Neural cell (in vitro differentiated cells): ENCODE data around the gene SLMAP. TPM values are rescaled to one million over a fixed set of nuclear protein-coding genes. Genes with fewer than 3 reads are reported as not detected.

ENCODE experiments used
- H2AFZ ChIP-seq: fragments of 200-600, 300-800 bp; sonication (generic), shearing (Covaris generic); 2 replicates; pipeline ENCODE4 v1.6.0; 2014; ENCODE audit warnings: low read depth, mild to moderate bottlenecking, antibody characterized with exemption, low read length, moderate library complexity
- H3F3A ChIP-seq: fragments of 200-600 bp; shearing (Covaris generic); 2 replicates; pipeline ENCODE4 v1.6.1; 2016; ENCODE audit warnings: mild to moderate bottlenecking, moderate library complexity, mixed read lengths, antibody characterized with exemption, low read length; ENCODE audit not compliant: insufficient read depth, poor library complexity, severe bottlenecking
- H3K27ac ChIP-seq: fragments of 200-600, 300-800 bp; sonication (generic), shearing (Covaris generic); 2 replicates; pipeline ENCODE4 v1.5.1; 2014; ENCODE audit warnings: mild to moderate bottlenecking, low read length, moderate library complexity
- H3K27me3 ChIP-seq: fragments of 300-800, 200-600 bp; sonication (generic), shearing (Covaris generic); 2 replicates; pipeline ENCODE4 v1.6.0; 2014; ENCODE audit warnings: mild to moderate bottlenecking, low read depth, low read length, moderate library complexity; ENCODE audit not compliant: insufficient read depth
- H3K36me3 ChIP-seq: fragments of 300-800, 200-600 bp; sonication (generic), shearing (Covaris generic); 2 replicates; pipeline ENCODE4 v1.5.1; 2014; ENCODE audit warnings: mild to moderate bottlenecking, antibody characterized with exemption, low read length, moderate library complexity; ENCODE audit not compliant: insufficient read depth
- H3K4me2 ChIP-seq: fragments of 300-800, 200-600 bp; sonication (generic), shearing (Covaris generic); 2 replicates; pipeline ENCODE4 v1.6.0; 2014; ENCODE audit warnings: mild to moderate bottlenecking, low read length
- H3K4me3 ChIP-seq: fragments of 300-800, 200-600 bp; sonication (generic), shearing (Covaris generic); 2 replicates; pipeline ENCODE4 v1.5.1; 2014; ENCODE audit warnings: mild to moderate bottlenecking, low read length, moderate library complexity
- H3K79me2 ChIP-seq: fragments of 200-600 bp; shearing (Covaris generic); replicated peaks from 2 replicates; pipeline ENCODE4 v1.6.0; 2014; ENCODE audit warnings: mild to moderate bottlenecking, low read length, moderate library complexity; ENCODE audit not compliant: insufficient read depth
- H3K9ac ChIP-seq: fragments of 300-800, 200-600 bp; sonication (generic), shearing (Covaris generic); 2 replicates; pipeline ENCODE4 v1.6.1; 2016; ENCODE audit warnings: mild to moderate bottlenecking, low read length, mixed read lengths
- H3K9me2 ChIP-seq: fragments of 200-600 bp; shearing (Covaris generic); 2 replicates; pipeline ENCODE4 v1.6.1; 2016; ENCODE audit warnings: mild to moderate bottlenecking, low read length, mixed read lengths; ENCODE audit not compliant: insufficient read depth
- H3K9me3 ChIP-seq: fragments of 200-600, 300-800 bp; sonication (generic), shearing (Covaris generic); 2 replicates; pipeline ENCODE4 v1.6.1; 2016; ENCODE audit warnings: mild to moderate bottlenecking, mixed run types, low read length, moderate library complexity, mixed read lengths
- H4K20me1 ChIP-seq: fragments of 200-600 bp; shearing (Covaris generic); 2 replicates; pipeline ENCODE4 v1.6.1; 2016; ENCODE audit warnings: mild to moderate bottlenecking, mixed run types; ENCODE audit not compliant: insufficient read depth
- EP300 ChIP-seq: fragments of 450-650 bp; conservative IDR thresholded peaks from 2 replicates; pipeline ENCODE4 v1.6.1; 2014; ENCODE audit warnings: antibody characterized with exemption, mild to moderate bottlenecking, moderate library complexity; ENCODE audit not compliant: poor library complexity, severe bottlenecking
- EZH2 ChIP-seq: fragments of 200-600, 300-800 bp; shearing (Covaris generic), sonication (generic); IDR thresholded peaks from 2 replicates; pipeline ENCODE4 v1.6.1; 2014; ENCODE audit warnings: antibody characterized with exemption, low read length, borderline replicate concordance, mild to moderate bottlenecking; ENCODE audit not compliant: insufficient read depth, poor library complexity, severe bottlenecking
- MXI1 ChIP-seq: fragments of 450-650 bp; conservative IDR thresholded peaks from 2 replicates; pipeline ENCODE4 v1.6.1; 2014; ENCODE audit warnings: antibody characterized with exemption, mild to moderate bottlenecking; ENCODE audit not compliant: poor library complexity, severe bottlenecking
- POLR2AphosphoS5 ChIP-seq: IDR thresholded peaks from 2 replicates; pipeline ENCODE4 v1.6.1; 2012
- RAD21 ChIP-seq: fragments of 450-650 bp; conservative IDR thresholded peaks from 2 replicates; pipeline ENCODE4 v1.6.1; 2014; ENCODE audit warnings: antibody characterized with exemption, mild to moderate bottlenecking, moderate library complexity
- SMC3 ChIP-seq: fragments of 450-650 bp; conservative IDR thresholded peaks from 2 replicates; pipeline ENCODE4 v1.6.1; 2014; ENCODE audit warnings: antibody characterized with exemption, mild to moderate bottlenecking, moderate library complexity; ENCODE audit not compliant: poor library complexity
- TAF1 ChIP-seq: IDR thresholded peaks from 2 replicates; pipeline ENCODE4 v1.6.1; 2012; ENCODE audit warnings: low read depth
- polyA plus RNA-seq: library from polyadenylated mRNA; depleted of rRNA; stranded (reverse); fragments of >200 nt; gene quantifications from 2 replicates; pipeline ENCODE4 v1.2.3, GENCODE V29; 2014
- TF ChIP-seq, protein P1 (sequence below): IDR thresholded peaks from 2 replicates; pipeline ENCODE4 v1.6.1; 2012; ENCODE audit warnings: borderline replicate concordance
- TF ChIP-seq, protein P2 (sequence below): fragments of 450-650 bp; IDR thresholded peaks from 2 replicates; pipeline ENCODE4 v1.5.1; 2014; ENCODE audit warnings: antibody characterized with exemption, mild to moderate bottlenecking, moderate library complexity; ENCODE audit not compliant: poor library complexity, severe bottlenecking

SLMAP gene
- polyA plus RNA-seq, 1 donor from 2014 or later, result 42.1 TPM

DNA sequence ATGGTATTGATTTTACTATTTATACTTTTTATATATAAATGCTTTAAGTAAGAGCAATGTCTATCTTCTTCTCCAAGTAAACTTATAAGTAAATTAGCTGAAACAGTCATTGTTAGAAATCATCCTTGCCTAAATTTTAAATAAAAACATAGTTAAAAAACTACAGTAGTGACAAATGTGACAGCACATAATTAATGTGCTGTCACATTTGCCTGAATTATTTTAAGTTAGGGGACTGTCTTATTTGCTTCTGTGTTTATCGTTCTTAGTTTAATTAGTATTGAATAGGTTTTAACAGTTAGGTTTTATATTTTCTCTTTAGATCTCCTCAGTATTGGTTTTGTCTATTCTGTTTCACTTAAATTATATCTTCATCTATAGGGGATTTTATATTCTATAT is 36.1 kb downstream of the SLMAP start:
- Histone ChIP-seq H3K27ac (no peak overlapping the region), H3K4me3 (no peak overlapping the region), H3K4me2 (no peak overlapping the region), H4K20me1 (no peaks in the 10 kb centered on the region), H2AFZ (no peak overlapping the region), H3K9me3 (no peaks in the 10 kb centered on the region), H3F3A (no peaks in the 10 kb centered on the region), H3K9me2 (no peaks in the 10 kb centered on the region), H3K79me2 (no peaks in the 10 kb centered on the region), H3K27me3 (no peaks in the 10 kb centered on the region), H3K36me3 (no peaks in the 10 kb centered on the region), H3K9ac (no peak overlapping the region)
- TF ChIP-seq TAF1 (no peak), EP300 (no peak), POLR2AphosphoS5 (no peak), MXI1 (no peak)

DNA sequence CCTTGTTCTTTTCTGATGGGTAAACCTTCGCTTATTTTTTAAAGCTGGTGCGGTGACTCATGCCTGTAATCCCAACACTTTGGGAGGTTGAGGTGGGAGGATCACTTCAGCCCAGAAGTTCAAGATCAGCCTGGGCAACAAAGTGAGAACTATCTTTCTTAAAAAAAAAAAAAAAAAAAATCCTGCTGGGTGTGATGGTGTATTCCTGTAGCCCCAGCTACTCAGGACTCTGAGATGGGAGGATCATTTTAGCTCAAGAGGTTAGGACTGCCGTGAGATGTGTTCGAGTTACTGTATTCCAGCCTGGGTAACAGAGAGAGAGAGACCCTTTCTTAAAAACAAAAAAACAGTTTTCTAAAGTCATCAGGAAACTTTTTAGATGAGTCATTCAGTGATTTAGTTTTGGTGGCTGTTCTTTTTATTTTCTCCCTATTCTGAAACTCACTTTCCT is 37.7 kb downstream of the SLMAP start:
- H3K27ac ChIP-seq, result no peak overlapping the region
- no peaks in the 10 kb centered on the region for H4K20me1 ChIP-seq

More for the DNA sequence above, 37.7 kb downstream of the SLMAP start:
- Histone ChIP-seq H3K9me2 (no peaks in the 10 kb centered on the region), H3K27me3 (no peaks in the 10 kb centered on the region), H3K9ac (no peak overlapping the region), H3K4me2 (no peak overlapping the region), H3K4me3 (no peak overlapping the region), H3K79me2 (no peaks in the 10 kb centered on the region), H2AFZ (no peak overlapping the region), H3F3A (no peaks in the 10 kb centered on the region), H3K36me3 (no peaks in the 10 kb centered on the region), H3K9me3 (no peaks in the 10 kb centered on the region)
- TF ChIP-seq POLR2AphosphoS5, result no peak
- no peak for TF ChIP-seq EP300
- TF ChIP-seq EZH2, result no peak
- TF ChIP-seq SMC3, result no peak
- no peak for TF ChIP-seq RAD21
- TF ChIP-seq TAF1, result no peak
- TF ChIP-seq, protein P1, sequence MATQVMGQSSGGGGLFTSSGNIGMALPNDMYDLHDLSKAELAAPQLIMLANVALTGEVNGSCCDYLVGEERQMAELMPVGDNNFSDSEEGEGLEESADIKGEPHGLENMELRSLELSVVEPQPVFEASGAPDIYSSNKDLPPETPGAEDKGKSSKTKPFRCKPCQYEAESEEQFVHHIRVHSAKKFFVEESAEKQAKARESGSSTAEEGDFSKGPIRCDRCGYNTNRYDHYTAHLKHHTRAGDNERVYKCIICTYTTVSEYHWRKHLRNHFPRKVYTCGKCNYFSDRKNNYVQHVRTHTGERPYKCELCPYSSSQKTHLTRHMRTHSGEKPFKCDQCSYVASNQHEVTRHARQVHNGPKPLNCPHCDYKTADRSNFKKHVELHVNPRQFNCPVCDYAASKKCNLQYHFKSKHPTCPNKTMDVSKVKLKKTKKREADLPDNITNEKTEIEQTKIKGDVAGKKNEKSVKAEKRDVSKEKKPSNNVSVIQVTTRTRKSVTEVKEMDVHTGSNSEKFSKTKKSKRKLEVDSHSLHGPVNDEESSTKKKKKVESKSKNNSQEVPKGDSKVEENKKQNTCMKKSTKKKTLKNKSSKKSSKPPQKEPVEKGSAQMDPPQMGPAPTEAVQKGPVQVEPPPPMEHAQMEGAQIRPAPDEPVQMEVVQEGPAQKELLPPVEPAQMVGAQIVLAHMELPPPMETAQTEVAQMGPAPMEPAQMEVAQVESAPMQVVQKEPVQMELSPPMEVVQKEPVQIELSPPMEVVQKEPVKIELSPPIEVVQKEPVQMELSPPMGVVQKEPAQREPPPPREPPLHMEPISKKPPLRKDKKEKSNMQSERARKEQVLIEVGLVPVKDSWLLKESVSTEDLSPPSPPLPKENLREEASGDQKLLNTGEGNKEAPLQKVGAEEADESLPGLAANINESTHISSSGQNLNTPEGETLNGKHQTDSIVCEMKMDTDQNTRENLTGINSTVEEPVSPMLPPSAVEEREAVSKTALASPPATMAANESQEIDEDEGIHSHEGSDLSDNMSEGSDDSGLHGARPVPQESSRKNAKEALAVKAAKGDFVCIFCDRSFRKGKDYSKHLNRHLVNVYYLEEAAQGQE, result no peak
- no peak for TF ChIP-seq MXI1
- TF ChIP-seq, protein P2, sequence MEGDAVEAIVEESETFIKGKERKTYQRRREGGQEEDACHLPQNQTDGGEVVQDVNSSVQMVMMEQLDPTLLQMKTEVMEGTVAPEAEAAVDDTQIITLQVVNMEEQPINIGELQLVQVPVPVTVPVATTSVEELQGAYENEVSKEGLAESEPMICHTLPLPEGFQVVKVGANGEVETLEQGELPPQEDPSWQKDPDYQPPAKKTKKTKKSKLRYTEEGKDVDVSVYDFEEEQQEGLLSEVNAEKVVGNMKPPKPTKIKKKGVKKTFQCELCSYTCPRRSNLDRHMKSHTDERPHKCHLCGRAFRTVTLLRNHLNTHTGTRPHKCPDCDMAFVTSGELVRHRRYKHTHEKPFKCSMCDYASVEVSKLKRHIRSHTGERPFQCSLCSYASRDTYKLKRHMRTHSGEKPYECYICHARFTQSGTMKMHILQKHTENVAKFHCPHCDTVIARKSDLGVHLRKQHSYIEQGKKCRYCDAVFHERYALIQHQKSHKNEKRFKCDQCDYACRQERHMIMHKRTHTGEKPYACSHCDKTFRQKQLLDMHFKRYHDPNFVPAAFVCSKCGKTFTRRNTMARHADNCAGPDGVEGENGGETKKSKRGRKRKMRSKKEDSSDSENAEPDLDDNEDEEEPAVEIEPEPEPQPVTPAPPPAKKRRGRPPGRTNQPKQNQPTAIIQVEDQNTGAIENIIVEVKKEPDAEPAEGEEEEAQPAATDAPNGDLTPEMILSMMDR, result no peak
